Measurements from ENCODE around the gene C18orf63.
A peak's percentile ranks its signal among the peaks of the same experiment; 100 is the strongest.
"Not testable (repeated sequence)": the region's sequence is repeated elsewhere in the genome, so short reads cannot be mapped to it uniquely, and the experiment has no call there.

C18orf63 gene

DNA sequence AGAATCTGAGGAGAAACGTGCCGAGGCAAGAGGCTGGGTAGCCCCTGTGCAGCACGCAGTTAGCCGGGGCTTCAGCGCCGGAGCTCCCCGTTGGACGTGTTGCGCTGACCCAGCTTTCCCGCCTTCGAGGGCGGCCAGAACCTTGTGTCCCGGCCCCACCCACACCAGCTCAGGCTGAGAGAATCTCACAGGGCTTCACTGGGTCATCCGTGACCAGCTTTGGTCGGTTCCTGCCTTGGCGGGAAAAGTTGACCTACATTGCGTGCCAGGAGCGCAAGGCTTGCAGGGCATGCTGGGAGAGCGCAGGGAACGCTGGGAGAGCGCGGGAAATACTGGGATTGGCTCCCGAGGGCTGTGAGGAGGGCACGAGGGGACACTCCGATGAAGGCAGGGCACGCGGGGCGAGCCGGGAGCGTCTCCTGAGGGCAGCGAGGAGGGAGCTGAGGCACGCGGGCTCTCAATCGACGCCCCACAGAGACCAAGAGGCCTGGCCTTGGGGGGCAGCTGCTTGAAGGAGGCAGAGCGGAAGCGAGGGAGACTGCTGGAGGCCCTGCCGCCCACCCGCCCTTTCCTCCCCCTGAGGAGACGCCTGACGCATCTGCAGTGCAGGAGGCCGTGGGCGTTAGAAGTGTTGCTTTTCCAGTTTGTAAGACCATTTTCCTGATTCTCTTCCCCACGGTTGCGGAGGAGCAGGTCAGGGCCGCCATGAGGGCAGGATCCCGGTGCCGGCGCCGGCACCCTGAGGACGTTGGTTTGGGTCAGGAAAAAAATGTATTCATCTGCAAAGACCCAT is at the start of gene C18orf63:
Gene C18orf63 (plus strand): TSS at position 376 of the 793 bp plus-strand sequence. CDS start 2,027 bp downstream, outside the sequence.
- DNase-seq (ENCODE audit: low spot score): no peak

DNA sequence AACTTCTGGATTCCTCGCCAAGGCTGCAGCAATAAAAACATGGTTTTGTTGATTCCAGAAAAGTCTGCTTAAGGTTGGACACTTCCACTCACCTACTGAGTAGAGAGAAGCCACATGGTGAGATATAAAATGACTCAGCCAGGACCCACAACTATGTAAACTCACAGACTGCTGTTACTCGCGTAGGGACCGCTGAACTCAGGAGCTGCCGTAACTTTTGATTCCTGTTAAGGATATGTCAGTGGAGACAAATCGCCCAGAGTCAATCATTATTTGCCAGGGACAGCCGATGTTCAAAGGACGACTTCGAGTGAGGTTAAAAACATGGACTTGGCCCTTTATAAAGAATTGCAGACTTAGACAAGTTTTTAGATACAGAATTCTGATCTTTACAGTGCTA is 49.5 kb upstream of the C18orf63 start:
- DNase-seq (ENCODE audit: low spot score): no peak

DNA sequence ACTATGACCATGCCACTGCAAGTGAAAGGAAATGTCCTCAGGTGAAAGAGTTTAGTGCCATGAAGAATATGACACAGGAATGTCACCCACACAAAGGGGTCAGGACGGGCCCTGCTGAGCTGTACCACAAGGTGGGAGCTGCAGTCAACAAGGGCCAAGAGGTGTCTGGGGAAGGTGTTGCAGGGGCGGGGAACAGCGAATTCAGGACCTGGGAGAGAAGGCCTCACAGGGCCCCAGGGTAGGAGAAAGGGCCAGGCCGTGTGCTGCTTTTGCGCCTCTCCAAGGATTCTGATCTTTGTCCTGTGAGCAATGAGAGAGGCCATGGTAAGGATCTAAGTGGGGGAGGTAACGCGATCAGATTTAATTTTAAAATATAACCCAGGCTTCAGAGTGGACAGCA is 47.5 kb upstream of the C18orf63 start:
- DNase-seq (ENCODE audit: low spot score): no peak

DNA sequence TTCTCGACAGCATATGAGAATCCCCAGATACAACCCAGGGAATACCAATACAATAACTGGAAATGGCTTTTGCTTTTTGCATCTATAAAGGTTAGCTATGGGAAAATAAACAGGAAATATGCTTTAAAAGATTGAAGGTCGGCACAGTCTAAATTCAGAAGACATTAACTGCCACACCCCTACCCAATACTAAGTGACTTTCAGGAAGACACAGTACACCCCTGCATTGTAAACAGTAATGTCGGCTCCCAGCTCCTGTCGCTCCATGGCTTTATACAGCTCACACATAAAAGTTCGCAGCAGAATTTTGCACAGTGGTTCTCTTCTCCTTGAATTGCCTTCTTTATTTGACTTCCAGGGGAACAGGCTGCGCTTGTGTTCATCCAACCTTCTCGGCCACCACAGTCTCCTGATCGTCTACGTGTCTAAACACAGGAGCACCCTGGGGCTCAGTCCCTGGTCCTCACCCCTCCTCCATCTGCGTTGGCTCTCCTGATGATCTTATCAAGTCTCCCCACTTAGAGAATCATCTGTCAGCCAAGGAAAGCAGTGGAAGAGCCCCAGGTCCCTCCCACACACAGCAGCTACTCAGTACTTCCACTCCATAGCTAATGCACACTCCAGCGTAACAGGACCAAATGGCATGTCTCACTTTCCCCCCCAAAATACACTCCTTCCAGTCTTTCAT is 46.6 kb upstream of the C18orf63 start:
- DNase-seq (ENCODE audit: low spot score): no peak

DNA sequence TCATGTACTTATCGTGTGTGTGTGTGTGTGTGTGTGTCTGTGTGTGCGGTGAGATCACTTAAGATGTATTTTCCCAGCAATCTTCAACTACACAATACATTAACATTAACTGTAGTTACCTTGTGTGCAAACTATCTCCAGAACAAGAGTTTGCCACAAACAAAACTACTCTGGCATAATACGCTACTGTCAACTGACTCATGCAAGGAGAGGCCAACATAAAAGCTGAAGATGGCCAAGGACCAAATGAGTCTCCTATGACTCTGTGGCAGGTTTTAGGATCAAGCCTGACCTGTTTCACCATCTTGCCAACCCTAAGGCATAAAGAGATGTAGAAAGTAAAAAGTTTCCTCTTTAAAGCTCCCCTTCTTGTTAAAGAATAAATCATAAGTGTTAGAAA is 44.0 kb upstream of the C18orf63 start:
- DNase-seq (ENCODE audit: low spot score): no peak

DNA sequence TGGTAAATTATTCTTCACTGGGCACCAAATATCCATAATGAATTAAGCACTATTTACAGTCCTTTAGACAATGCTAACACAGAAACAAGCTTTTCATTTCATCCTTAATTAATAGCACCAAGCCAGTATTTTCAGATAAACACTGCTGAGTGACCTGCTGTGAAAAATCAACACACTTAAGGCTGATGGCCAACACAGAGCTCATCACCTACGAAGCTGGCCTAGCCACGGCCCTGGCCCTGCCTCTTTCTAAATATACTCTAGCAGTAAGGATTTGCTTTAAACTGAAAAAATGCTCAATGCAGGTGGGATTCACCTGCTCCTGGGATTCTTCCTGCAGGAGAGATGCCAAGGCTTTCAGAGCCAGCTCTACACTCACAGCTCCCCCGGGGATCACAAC is 42.2 kb upstream of the C18orf63 start:
- no peak for DNase-seq (ENCODE audit: low spot score)

DNA sequence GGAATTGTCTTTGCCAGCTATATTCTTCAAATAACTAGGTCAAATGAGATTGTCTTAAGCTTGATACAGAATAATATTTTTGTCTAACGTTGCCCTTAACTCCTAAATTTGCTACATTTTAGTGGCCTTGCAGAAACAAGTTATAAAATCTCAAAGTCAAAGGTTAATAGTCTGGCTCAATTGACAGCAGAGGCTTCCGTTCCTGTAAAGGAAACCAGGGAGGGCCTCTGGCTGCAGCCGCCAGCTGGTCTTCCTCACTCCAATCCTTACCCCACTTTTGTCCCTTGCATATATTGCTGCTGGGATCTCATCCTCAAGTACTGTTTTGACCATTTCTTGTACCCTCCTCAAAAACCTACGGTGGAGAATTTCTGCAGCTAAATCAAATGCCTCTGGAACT is 40.9 kb upstream of the C18orf63 start:
- no peak for DNase-seq (ENCODE audit: low spot score)

DNA sequence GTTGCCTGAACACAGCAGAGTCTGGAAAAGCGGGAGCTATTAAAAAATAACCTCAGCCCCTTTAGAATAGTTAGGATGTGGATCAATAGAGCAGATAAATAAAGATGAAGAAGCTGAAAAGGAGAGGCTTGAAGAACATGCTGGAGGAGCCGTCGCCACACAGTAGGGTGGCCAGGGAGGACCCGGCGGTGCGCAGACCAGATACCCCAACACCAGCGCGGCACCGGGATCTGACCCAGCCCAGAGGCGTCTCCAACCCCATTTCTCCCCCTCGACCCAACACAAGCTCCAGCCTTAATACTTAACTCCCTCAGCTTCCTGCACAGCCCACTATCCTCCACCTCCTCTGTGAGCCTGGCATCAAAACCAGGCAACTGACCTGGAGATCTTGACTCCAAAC is 39.9 kb upstream of the C18orf63 start:
- DNase-seq (ENCODE audit: low spot score): no peak

DNA sequence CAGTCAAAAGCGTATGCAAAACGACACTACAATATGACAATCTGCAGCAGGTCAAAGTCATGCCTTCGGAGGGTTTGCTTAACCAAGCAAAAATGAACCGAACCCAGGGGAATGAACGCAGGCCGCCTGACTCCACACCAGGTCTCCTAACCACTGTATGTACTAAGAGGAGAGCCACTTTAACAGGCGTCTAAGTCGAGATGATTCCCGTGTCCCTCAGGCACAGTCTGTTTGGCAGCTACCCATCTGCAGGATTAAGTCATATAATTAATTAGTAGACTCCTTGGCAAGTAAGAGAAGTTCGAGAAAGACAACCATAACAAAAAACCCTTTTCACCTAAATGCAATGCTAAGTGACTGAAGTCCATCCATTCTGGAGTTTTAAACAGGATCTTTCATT is 39.0 kb upstream of the C18orf63 start:
- no peak for DNase-seq (ENCODE audit: low spot score)

DNA sequence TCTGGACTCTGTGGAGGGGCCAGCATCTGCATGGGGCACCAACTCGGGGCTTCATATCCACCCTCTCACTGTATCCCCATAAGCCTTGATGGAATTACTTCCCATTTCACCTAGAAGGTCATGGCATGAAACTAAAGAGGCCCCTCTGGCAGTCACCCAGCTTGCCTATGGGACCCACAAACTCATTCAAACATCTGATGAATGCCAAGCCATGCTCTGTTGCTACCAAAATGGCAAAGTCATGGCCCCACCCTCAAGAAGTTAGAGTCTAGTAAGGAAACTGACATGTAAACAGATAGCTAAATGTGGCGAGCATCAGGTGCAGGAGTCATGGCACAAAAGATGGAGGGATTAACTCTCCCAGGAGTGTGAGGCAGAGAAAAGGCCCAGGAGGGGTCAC is 38.3 kb upstream of the C18orf63 start:
- no peak for DNase-seq (ENCODE audit: low spot score)

DNA sequence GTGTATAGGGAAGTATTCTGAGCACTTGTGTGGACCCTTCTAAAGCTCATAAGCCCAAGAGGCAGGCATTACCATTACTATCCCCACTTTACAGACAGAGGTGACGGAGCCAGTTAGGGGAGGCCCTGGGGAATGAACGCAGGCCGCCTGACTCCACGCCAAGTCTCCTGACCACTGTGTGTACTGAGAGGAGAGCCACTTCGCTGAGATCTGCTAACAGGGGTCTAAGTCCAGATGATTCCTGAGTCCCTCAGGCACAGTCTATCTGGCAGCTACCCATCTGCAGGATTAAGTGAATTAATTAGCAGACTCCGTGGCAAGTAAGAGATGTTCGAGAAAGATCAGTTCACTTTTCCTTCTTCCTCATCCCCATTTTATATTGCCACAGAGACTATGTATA is 37.6 kb upstream of the C18orf63 start:
- DNase-seq (ENCODE audit: low spot score): no peak

DNA sequence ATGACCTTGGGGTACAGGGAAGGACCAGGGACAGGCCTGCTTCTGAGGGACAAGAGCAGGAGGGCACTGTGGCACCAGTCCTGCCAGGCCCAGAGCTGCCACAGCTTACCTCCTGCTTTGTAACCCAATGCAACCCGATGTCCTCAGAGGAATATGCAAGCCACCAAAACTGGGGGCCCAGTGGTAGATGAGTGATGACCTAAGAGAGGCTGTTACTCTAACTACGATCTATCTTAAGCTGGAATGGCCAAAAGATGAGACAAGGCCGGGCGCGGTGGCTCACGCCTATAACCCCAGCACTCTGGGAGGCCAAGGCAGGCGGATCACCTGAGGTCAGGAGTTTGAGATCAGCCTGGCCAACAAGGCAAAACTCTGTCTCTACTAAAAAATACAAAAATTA is 36.7 kb upstream of the C18orf63 start:
- no peak for DNase-seq (ENCODE audit: low spot score)

DNA sequence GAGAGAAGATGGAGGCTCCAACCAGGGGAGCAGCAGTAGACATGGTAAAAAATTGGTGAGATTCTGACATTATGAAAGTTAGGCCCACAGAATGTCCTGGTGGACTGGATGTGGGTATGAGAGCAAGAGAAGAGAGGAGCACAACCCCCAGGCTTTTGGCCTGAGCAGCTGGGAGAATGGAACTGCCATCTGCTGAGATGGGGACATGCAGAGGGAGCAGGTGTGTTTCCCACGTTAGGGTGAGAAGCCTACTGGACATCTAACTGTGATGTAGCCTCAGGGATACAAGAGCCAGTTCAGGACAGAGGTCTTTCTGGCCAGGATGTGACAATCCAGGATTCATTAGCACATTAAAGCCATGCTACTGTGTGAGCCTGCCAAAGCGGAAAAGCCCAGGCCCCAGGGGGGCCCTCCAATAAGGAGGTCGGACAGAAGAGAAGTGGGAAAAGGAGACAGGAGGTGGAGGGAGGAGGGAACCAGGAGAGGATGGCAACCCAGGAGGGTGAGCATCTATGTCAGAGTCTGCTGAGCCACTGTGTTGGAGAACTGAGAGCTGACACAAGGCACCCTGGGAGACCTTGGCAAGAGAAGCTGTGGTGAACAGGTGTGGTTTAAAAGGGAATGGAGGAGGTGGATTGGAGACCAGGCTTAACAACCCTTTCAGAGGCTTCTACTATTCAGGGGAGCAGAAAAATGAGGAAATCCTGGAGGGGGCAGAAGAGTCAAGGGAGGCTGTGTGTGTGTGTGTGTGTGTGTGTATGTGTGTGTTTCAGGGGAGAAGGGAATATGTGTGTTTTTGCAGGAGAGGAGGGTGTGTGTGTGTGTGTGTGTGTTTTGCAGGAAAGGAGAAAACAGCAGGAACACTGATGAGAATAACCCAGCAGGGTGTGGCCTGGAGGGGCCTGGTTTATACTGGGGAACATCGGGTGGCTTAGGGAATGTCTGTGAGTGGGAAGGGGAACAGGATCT is 34.3 kb upstream of the C18orf63 start:
- DNase-seq (ENCODE audit: low spot score): peak; percentile 62

DNA sequence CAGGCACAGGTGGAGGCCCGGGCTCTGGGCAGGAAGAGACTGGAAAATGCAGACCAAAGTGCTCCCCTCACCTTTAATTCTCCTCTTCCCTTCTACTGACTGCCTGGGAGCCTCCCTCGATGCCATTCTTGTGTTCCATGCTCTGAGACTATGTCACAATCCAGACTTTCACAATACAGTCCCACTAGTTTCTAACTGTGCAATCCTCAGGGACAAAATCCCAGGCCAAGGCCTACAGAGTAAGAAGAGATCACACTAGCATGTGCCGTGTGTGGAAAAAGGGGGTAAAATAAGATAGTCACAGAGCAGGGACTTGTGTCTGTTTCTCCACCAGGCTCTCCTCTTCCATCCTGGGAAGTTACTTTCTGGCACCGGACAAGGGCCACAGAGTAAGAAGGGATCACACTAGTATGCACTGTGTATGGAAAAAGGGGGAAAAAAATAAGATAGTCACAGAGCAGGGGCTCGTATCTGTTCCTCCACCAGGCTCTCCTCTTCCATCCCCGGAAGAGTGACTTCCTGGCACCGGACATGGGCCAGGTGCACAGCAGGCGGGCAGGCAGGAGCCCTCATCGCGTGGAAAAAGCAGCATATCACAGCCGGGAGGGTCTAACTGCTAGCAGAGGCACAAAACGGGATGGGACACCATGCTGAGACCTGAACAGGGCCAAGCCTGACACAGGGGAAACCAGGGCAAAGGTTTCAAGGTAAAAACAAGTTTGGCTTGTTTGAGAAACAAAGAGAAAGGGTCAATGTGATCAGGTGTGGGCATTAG is 33.5 kb upstream of the C18orf63 start:
- DNase-seq (ENCODE audit: low spot score): peak; percentile 45

DNA sequence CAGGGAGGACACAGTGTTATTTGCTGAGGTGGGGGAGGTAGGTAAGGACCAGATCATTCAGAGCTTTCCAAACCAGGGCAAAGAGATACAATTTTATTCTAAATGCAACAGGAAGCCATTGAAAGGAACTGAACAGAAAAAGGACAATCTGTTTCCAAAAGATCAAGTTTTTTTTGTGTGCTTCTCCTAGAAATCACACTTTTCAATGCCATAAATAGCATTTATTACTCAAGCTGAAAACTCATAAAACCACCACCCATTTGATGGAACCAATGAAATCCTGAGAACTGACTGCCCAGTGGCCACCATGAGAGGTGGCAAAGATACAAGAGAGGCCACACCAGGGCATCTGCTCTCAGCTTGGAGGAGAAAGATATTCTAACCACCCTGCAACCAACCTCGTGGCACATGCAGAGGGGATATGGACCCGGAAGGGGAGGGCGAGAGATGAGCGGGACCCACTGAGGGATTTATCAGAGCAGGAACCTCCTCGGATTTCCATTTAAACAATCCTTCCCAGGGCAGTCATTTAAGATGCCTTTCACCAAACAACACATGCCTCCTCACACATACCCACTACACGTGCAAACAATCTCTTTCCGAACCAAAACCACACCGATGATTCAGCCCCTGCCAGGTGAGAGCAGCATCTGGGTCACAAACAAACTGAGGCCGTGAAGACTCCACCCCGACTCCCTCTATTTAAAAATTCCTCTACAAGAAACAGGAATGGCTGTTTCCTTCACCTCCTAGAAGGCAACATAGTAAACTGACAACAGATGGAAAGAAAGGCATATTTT is 32.7 kb upstream of the C18orf63 start:
- no peak for DNase-seq (ENCODE audit: low spot score)

DNA sequence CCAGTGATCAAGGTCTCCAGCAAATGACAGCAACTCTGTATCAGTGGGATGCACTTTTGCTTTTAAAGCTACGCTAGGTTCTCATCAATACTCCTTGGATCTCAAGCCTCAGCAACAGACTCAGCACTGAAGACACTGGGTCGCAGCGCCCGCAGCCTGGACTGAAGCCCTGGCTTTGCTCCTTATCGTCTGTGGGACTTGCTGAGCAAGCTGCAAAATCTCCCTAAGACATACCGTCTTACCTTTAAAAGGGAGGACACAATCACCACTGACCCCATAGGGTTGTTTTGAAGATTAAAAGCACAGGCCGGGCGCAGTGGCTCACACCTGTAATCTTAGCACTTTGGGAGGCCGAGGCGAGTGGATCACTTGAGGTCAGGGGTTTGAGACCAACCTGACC is 32.0 kb upstream of the C18orf63 start:
- no peak for DNase-seq (ENCODE audit: low spot score)

DNA sequence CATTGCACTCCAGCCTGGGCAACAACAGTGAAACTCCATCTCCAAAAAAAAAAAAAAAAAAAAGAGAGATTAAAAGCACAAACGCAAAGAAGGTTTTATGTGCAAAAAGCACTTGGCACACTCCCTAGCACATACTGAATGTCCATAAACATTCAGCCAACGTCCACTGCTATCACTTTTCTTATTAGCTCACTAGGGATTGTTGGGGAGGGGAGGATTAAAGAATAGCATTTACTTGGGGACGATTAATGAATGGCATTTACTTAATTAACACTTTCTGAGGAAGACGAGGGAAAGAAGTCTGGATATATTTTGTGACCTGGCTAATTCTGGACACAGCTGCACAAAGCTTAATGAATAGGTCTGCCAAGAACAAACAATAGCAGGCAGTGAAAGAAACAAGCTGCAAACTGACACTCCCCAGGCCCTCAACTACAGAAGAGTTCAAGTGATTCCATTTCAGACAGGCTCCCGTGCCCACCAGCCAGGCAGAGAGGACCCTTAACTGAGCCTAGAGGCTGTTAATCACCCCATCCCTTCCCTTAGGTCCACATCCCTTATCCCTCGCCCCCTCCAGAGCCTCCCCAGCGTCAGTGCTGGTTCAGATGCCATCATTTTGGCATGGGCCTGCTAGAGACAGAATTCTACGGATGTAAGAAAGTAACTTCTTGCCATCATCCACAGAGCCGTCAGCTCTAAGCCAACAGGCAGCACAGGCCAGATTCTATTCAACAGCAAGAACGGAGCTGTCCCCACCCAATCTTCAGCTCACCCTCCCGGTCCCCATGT is 31.3 kb upstream of the C18orf63 start:
- DNase-seq (ENCODE audit: low spot score): no peak

DNA sequence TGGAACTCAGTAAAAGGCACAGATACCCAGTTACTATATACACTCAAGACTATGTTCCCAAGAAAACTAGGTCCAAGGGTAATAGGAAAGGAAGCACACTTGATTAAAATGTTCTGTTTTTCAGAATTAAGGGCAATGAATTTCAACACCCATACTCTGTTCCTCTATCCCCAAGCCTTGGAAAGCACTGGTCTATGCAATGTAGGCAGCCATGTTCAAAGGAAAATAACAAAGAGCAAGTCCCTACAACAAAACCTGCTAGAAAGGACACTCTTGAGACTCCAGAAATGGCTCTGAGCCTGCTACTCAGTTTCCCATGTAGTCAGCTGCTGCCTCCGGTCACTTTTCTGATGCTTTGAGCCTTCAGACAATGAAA is 30.7 kb upstream of the C18orf63 start:
- DNase-seq (ENCODE audit: low spot score): no peak

DNA sequence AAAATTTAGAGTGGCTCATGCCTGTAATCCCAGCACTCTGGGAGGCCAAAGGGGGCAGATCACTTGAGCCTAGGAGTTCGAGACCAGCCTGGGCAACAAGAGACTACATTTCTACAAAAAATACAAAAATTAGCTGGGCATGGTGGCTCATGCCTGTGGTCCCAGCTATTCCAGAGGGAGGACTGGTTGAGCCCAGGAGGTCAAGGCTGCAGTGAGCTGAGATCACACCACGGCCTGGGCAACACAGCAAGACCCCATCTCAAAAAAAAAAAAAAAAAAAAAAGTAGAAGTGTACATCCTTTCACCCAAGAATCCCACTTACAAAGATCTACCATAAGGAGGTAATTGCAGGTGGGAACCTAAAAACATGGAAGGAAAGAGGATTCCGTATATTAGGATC is 30.1 kb upstream of the C18orf63 start:
- not testable (repeated sequence) for DNase-seq (ENCODE audit: low spot score)

Data from iPS-NIHi11 (cell line).